GM18498 (cell line): ENCODE measurements around the gene FERMT1.

Source experiments
- ATAC-seq: cut with Tn5 transposase; IDR thresholded peaks from one replicate; pipeline ENCODE4 v1.9.1; 2021; ENCODE audit warnings: mild to moderate bottlenecking, moderate library complexity; ENCODE audit not compliant: unreplicated experiment

FERMT1 gene, protein sequence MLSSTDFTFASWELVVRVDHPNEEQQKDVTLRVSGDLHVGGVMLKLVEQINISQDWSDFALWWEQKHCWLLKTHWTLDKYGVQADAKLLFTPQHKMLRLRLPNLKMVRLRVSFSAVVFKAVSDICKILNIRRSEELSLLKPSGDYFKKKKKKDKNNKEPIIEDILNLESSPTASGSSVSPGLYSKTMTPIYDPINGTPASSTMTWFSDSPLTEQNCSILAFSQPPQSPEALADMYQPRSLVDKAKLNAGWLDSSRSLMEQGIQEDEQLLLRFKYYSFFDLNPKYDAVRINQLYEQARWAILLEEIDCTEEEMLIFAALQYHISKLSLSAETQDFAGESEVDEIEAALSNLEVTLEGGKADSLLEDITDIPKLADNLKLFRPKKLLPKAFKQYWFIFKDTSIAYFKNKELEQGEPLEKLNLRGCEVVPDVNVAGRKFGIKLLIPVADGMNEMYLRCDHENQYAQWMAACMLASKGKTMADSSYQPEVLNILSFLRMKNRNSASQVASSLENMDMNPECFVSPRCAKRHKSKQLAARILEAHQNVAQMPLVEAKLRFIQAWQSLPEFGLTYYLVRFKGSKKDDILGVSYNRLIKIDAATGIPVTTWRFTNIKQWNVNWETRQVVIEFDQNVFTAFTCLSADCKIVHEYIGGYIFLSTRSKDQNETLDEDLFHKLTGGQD

DNA sequence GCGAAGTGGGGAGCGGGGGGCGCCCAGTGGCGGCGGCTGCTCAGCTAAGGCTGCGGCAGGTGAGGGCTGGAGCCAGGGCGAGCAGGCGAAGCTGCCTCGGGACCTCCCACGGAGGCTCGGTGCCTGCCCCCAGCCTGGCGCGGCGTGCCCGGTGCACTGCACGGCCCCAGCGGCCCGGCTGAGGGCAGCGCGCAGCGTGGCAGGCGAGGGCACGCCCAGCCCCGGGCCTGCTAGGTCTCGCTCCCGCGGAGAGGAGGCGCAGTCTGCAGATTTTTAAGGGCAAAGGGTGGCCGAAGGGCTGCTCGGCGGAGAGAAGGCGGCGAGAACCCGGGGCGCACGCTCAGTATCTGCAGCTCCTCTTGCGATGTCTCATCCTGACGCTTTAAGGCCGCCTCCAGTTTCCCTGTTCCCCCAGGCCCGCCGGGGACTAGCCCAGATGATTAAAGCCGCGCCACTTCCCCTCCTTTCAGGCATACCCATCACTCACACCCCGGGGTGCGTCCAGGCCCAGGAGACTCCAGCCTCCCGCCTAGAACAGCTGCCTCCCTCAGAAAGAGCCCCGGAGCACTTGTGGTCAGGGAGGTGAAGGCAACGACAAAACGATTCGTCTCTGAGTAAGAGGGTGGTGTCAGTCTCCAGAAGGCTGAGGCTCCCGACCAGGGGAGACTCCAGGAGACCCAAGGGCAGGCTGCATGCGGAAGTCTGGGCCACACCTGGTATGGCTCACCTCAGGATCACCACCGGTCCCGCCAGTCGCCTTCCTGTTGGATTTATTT is at the start of gene FERMT1:
Gene FERMT1, minus strand, starts transcription at position 158 of the 776 bp plus-strand sequence. CDS start 3,476 bp downstream, outside the sequence.
- ATAC-seq = peak; percentile 76

DNA sequence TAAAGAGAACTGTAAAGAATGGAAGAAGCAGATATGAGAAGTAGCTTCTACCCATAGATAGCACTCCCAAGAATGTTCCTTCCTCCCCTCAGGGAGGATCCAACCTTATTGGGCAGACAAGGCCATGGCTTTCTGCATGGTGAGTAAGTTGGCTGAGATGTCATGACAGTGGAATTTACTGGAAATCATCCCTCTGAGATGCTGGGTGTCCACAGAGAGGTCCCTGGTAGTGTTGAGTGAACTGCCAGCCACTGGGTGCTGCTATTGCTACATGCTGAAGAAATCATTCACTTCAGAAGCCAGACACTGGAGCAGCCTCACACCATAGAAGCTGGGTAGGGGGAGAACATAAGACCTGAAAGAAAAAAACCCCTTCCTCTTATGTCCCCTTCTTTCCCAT is 46.4 kb upstream of the FERMT1 start:
- ATAC-seq = no peak

DNA sequence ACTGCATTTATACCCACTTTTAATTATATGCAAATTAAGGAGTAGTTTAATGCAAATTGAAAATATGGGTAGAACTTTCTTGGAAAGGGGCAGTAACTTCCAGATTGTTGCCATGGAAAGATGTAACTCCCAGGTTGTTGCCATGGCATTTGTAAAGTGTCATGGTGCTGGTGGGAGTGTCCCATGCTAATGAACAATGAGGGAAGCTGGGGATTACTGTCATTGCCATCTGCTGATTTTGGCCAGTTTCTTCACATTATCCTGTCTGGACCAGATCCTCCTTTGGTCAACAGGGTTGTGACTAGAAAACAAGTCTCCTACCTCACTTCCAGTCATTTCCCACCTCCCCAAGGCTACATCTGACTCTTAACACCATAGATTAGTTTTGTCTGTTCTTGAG is 45.4 kb upstream of the FERMT1 start:
- no peak for ATAC-seq

DNA sequence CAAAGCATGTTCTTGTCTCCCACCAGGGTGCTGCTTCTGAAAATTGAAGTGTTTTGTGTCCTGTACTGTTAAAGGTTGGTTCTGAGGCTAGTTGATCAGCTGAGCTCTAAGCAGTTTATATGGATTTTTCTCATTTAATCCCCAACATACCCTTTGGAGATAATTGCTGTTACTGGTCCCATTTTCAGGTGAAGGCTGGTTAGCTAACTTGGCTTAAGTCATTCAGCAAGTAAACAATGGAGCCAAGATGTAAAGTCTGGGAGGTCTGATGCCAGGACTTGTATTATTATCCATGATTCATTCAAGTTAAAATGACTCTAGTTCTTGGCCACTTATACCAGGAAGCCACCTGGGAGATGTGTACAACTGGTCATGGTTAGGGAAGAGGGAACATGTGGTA is 42.5 kb upstream of the FERMT1 start:
- no peak for ATAC-seq

DNA sequence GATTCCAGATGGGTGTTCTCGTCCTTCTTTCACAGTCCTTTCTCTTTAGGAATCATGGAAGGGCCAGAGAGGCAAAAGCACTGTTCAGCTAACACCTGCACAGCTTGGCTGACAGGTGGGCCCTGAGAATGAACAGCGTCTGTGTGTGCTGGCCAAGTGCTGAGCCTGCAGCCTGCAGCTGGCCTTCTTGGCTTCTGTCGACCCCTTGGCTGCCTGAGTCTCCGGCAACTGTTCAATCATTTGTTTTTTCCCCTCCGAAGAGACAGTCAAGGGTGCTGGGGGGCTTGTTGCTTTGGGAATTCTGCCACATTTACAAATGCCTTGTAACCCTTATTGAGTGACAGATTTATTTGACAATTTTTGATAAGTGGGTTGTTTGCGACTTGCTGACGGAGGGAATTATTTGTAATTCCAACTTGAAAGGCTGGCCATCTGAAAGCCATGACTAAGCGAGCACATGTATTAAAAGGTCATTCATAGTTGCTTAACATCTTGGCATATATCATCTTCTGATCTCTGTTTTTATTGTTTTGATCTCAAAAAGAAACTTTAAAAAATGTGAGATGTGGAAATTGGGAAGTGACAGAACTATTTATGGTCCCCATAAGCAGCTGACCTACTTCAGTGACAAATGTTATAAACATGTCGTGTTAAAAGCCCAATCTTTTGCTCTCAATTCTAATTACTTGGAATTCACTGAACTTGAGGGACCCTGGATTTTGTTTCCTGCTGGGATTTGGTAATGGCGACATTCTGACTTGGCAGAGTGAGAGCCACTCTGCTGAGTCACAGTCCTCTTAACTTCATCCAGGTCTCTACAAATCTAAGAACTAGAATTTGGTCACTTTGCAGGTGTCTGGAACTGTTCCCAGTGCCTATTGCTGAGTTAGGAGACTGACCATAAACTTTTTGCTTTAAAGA is 41.9 kb upstream of the FERMT1 start:
- ATAC-seq = no peak

DNA sequence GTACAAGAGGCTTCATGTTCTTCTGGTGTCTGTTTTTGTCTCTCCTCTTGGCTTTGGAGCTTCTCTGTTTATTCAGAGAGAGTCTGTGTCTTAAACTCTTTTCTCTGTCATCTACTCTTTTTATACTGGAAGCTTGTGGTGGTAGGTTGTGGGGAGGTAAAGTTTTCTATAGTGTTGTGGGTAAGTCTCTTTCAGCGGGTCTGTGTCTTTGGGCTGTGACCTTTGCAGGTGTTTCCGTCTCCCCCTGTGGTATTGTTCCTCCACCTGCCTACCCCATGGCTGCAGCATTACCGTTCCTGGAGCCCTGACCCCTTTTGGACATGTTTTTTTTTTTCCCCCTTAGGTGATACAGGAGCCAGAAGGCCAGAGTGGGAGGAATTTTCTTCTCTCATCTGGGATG is 37.9 kb upstream of the FERMT1 start:
- ATAC-seq = no peak

DNA sequence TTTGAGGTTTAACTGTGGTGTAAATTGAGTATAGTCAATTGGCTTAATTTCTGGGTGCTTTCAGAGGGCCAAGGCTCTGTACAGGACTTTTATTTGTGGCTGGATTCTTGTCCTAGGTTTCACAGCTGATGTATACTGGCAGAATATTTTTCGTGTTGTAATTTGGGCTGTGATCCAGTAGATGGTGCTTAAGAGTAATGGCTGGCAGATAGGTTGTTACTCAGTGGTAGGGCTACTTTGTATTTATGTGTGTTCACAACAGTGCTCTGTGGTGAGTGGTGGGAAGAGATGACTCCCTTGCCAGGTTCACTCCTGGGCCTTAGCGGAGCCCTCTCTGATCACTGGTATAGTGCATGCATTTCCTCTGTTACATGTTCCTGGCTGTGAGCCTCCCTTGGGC is 34.5 kb upstream of the FERMT1 start:
- ATAC-seq = no peak

DNA sequence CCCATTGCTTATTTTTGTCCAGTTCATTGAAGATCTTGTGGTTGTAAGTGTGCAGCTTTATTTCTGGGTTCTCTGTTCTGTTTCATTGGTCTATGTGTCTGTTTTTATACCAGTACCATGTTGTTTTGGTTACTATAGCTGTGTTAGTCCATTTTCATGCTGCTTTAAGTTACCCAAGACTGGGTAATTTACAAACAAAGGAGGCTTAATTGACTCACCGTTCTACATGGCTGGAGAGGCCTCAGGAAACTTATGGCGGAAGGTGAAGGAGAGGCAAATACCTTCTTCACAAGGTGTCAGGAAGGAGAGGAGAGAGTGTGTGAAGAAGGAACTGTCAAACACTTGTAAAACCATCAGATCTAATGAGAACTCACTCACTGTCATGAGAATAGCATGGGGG is 29.9 kb upstream of the FERMT1 start:
- ATAC-seq = no peak

DNA sequence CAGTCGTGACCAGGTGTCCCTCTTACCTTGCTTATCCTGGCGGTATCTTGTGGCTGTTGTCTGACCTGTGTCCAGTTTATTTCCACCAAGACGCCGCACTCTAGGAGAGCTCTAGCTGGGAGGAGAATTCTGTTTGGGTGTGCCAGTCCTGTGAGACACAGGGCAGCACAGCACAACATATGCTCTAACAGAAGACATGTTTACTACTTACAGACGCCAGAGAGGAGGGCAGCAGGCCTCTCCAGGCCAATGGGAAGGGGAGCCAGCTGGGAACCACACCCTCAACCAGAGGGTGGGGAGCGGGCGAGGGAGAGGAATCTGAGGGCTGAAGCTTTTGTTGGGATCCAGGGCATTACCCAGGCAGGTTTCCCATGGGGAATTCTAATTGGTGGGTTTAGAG is 25.2 kb upstream of the FERMT1 start:
- no peak for ATAC-seq

DNA sequence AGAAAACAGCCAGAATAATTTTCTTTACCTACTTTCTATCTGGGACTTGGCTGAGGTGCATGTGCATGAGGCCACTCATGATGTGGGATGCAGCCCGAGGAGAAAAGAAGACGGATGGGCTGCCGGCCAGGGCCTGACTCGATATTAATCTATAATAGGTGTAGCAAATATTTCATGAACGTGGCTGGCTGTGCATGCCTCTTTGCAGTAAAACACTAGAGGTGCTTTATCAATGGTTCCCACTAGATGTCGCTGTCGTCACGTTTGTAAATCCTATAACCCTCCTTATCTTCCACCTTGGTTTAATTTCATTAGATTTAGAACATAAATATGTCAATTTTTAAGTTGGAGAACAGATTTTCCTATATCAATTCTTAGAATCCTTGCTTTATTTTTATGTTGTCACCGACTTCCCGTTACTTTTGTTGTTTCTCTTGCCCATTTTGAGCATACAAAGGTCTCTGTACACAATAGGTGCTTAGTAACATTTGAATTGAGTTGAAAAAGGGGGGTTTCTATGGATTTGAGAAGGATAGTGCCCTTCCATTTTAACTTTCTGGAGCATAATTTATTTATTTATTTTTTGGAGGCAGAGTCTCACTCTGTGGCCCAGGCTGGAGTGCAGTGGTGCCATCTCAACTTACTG is 19.6 kb upstream of the FERMT1 start:
- ATAC-seq = peak; percentile 72

DNA sequence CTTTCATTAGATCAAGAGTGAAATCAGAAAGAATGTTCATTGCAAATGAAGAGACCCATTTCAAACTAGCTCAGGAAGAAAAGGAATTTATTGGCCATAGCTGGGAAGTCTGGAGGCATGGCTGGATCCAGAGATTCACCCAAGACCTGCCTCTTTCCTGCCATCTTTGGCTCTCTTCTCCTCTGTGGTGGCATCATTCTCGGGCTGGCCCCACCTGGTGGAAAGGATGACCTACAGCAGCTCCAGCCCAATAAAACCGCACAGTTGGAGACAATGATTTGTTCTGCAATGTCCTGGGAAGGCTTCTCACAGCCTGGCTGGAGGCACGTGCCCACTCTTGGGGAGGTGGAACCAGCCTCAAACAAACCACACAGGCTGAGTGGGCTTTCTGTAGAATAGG is 18.1 kb upstream of the FERMT1 start:
- ATAC-seq = no peak

DNA sequence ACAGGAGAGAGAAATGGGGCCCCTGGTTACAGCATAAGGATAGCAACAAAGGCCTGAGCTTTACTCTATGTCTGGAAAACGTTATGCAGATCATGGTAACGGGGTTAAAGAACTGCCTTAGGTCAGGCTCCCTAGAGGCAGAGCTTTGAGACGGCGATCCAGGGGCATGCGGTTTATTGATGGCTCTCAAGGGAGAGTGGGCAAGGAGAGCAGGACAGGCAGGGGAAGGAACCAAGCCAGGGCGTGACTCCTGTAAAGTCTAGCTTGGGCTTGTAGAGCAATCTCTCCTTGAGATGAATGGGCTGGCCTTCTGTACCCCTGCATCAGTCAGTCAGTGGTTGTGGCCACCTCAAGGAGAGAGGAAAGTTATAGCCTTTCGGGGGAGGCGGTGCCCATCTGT is 12.5 kb upstream of the FERMT1 start:
- ATAC-seq = no peak

DNA sequence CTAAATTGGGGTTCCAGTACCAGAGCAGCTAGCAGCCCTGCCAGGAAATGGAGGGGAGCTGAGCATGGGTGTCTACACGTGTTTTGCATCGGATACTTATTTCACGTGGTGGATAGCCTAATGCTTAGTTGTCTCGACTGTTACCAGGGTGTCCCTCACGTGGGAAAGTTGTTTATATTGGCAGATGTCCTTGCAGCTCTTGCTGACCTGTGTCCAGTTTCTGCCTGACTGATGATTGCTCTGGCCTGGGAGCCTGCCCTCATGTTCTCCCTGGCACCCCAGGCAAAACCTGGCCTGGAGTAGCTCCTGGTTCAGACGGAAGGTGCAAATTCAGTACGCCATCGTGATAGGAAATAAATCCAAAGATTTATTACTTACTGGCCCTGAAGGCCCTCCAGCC is 11.8 kb upstream of the FERMT1 start:
- ATAC-seq = no peak

DNA sequence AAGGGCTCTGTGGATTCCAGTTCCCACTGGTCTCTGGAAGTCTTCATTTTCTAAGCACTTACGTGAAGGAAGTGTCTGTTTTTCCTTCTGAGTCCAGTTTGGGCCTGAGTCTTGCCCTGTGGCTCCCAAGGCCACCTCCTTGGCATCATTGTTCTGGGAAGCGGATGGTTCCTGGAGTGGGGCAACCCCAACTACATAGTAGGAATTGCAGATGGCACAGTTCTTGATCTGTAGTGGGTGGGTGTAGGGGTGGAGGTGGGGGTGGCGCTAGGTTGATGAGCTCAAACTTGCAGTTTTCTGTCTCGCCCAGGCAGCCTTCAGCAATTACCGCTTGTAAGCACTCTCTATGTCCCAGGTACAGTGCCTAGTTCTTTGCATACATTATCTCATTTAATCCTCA is 7.2 kb upstream of the FERMT1 start:
- ATAC-seq = no peak

DNA sequence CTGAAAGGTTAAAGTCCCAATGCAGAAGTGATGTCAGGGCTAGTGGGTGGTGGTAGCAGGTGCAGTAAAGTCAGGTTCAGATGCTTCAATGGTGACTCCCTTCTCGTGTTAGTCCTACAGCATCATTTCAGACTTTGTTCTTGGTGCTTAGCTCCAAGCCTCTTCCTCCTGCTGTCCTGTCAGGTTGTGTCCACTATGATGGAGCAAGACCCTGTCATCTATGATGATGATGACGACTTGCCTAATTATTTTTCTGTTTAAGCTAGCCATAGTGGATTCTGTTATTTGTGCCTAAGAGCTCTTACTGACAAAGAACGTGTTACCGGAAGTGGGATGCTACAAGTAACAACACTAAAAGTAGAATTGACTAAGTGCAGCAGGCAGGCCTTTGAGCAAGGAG is 5.0 kb upstream of the FERMT1 start:
- ATAC-seq = no peak

DNA sequence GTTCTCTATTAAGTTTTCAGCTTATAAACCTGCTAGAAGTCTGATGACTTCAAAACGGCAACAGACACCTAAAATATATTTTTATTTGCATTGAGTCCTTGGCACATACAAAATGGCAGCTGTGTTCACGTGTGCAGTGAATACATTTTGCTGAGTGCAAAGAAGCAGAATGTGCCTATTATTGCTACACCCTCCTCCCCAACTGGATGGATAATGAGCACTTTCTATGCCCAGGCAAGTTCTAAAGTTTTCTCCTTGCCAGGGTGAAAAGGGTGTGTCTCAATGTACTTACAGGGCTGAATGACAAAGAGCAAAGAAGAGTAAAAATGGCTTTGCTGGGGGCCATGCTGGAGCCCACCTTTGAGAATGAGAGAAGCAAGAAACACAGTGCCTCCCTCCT is 4.0 kb upstream of the FERMT1 start:
- ATAC-seq = no peak

DNA sequence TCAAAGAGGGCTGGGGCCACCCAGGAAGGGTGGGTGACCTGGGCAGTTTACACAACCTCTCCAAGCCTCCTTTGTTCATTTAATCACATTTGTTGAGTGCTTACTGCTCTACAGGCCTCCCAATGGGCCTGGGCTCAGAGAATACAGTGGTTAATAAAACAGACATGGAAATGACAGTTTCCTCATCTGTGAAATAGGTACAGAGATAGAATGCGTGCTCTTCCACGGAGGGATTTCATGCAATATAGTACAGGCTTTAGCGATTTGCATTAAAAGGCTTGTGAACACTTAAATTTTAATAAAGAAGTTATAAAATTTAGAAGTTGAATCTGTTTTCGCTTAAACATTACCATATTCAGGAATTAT is 802 bp upstream of the FERMT1 start:
- no peak for ATAC-seq

DNA sequence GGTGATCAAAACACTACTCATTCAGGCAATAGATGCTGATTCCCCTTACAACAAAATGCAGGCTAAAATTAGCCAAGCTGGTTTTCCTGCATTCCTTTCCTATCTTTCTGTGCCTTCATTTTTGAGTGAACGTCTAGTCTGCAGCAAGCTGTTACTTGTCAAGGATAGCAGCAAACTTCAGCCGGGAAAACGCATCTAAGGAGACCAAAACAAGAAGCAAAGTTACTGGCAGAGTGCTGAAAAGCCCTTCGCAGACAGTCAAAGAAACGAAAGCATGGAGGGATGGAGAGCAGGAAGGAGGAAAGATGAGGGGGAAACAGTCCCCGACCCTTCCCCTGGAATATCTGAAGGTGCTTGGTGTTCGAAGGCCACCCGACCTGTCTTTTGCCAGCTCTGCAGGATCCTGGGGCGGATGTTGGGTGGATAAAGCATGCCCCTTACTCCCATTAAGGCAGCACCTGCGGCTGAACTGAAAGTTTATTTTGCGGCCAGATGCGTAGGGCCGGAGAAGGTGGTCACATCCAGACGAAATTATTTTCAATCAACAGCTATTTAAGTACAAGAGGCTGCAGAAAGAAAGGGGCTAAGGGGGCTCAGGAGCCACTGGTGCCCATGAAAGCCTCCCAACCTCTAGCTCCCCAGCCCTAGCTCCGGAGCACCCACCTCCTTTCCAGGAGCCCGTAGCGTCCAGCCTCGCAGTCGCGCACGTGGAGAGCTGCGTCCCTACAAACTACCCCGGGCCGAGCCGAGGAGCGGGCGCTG is 538 bp downstream of the FERMT1 start:
- ATAC-seq = no peak

DNA sequence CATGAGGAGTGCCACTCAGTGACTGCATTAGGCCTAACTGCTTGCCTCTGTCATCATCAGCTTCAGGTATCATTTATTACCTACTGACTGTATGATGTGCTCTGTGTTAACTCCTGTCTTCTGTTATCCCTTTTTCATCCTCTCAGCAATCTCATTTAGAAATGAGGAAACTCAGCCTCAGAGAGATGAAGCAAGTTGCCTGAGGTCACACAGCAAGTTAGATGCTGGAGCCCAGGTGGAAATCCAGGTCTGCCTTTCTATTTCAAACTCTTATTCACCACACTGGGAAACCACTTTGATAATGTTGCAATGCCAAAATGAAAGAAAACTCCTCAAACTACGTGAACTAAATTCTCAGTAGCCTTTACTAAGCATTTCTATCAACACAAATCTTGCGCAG is 1.3 kb downstream of the FERMT1 start:
- no peak for ATAC-seq
